Spleen (tissue), 11 donors: ENCODE data around the gene PCSK9. TPM values are rescaled to one million over a fixed set of nuclear protein-coding genes. Genes with fewer than 3 reads are reported as not detected.
"Not testable (repeated sequence)": the region's sequence is repeated elsewhere in the genome, so short reads cannot be mapped to it uniquely, and the experiment has no call there.

Experiments
- DNase-seq: peaks from one replicate; pipeline ENCODE4 v3.0.0-alpha.2; 2020
- H3K27ac ChIP-seq, 8 donors: fragments of 200-600 bp; sonication (generic) in 7 of 8; 1 replicate in 4 of 8; 2 replicates in 4 of 8; pipeline versions ENCODE4 v1.5.0 to v1.8.0; 2016 to 2021; ENCODE audit warnings: inconsistent platforms in 4 of 8, mild to moderate bottlenecking in 4 of 8, moderate library complexity in 1 of 8
- H3K27me3 ChIP-seq, 7 donors: fragments of 200-600 bp; sonication (generic) in 6 of 7; replicated peaks in 1 of 7; 1 replicate in 4 of 7; 2 replicates in 3 of 7; pipeline versions ENCODE4 v1.5.0 to v1.8.0; 2016 to 2021; ENCODE audit warnings: inconsistent platforms in 3 of 7, mild to moderate bottlenecking in 1 of 7
- H3K36me3 ChIP-seq, 6 donors: fragments of 200-600 bp; sonication (generic) in 5 of 6; 1 replicate in 4 of 6; 2 replicates in 2 of 6; pipeline versions ENCODE4 v1.5.0 to v1.8.0; 2016 to 2021; ENCODE audit warnings: inconsistent platforms in 2 of 6
- H3K4me1 ChIP-seq, 6 donors: fragments of 200-600 bp; sonication (generic) in 5 of 6; 1 replicate in 3 of 6; 2 replicates in 3 of 6; pipeline versions ENCODE4 v1.5.0 to v1.8.0; 2016 to 2021; ENCODE audit warnings: inconsistent platforms in 3 of 6
- H3K4me3 ChIP-seq, 8 donors: fragments of 200-600 bp; sonication (generic) in 7 of 8; 1 replicate in 4 of 8; 2 replicates in 4 of 8; pipeline versions ENCODE4 v1.5.0 to v1.8.0; 2016 to 2021; ENCODE audit warnings: inconsistent platforms in 4 of 8, mild to moderate bottlenecking in 4 of 8, moderate library complexity in 2 of 8
- H3K9me3 ChIP-seq, 8 donors: fragments of 200-600 bp; sonication (generic) in 7 of 8; 1 replicate in 4 of 8; 2 replicates in 4 of 8; pipeline versions ENCODE4 v1.5.0 to v1.8.0; 2016 to 2021; ENCODE audit warnings: inconsistent platforms in 4 of 8
- CTCF ChIP-seq, 11 experiments: fragments of 200-600 bp in 7 of 11; fragments of 450-650 bp in 4 of 11; sonication (generic) in 4 of 11; IDR thresholded peaks in 8 of 11; conservative IDR thresholded peaks in 3 of 11; 1 replicate in 7 of 11; 2 replicates in 4 of 11; pipeline versions ENCODE4 v1.4.0 to v1.8.0; 2016 to 2021; ENCODE audit warnings: antibody characterized with exemption in 11 of 11, inconsistent platforms in 4 of 11, mild to moderate bottlenecking in 1 of 11
- POLR2A ChIP-seq, 3 donors: fragments of 450-650 bp; IDR thresholded peaks; one replicate each; pipeline ENCODE4 v1.5.1; 2017; ENCODE audit warnings: antibody characterized with exemption in 3 of 3, mild to moderate bottlenecking in 1 of 3
- POLR2AphosphoS5 ChIP-seq, 3 donors: sonication (generic); formaldehyde crosslinking; IDR thresholded peaks; one replicate each; pipeline ENCODE4 v1.5.1; 2017; ENCODE audit warnings: antibody characterized with exemption in 3 of 3
- WGBS, 5 donors: extraction: QIAGEN DNeasy Blood & Tissue Kit in 3 of 5; methylation state at CpG; one replicate each; pipeline versions ENCODE4 v1.1.5 to v1.1.7; 2013 to 2018; 5-methylcytosine and 5-hydroxymethylcytosine counted together
- intact Hi-C: fragments of 100-400 bp; cut with DNase I; formaldehyde crosslinking; loops from one replicate; pipeline ENCODE4 v1.15.0; 2023; ENCODE audit warnings: low total_unique reads
- polyA plus RNA-seq, 3 donors: library from polyadenylated mRNA; stranded (reverse); fragments of 200-250 nt; gene quantifications; one replicate each; pipeline ENCODE4 v1.2.1, GENCODE V29; 2013
- total RNA-seq, 7 donors: library from RNA; depleted of rRNA in 3 of 7; stranded (reverse); fragments of >200 nt in 3 of 7; fragmentation: NEBNext Ultra II Directional in 4 of 7; extraction: Animal tissue kit (Norgen Biotek cat#: 25700) in 4 of 7; gene quantifications; one replicate each; pipeline versions ENCODE4 v1.1.0 to v1.2.1, GENCODE V29; 2016 to 2021
- donor health status: healthy with polysubstance abuse.
- donor health status: DM: no; HTN: no; CAD: no; lungs with moderate emphysema.
- donor health status: DM: no; HTN: no; CAD: no.
- donor health status: Bipolar disorder and iron deficiency.
- donor health status: healthy.
- donor health status: DM: no; HTN: no; CAD: no.
- donor health status: DM: yes; HTN: yes; CAD: no.

PCSK9 gene
- total and polyA plus RNA-seq, 10 donors = 0.03 to 0.85 (median 0.18) TPM; not detected in 3

DNA sequence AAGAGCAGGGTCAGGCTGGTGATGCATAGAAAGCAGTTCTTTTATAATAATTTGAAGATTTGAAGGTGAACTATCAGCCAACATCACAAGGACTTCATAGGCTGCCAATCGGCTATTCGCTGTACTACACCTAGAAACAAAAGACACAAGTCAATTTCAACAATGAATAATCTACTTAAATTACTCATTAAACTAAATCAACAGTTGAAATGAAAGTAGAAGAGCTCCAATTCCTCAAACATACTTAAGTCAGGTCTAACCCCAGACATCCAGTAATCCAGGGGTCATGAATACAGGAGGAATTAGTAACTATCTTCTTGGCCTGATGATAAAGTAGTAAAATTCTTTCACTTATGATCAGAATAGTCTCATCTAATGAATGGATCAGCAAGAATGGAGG, 64.5 kb downstream of the PCSK9 start:
- intact Hi-C loops = no loop called here
- Histone ChIP-seq H3K9me3 (no peaks in the 10 kb centered on the region), H3K4me1 (no peaks in the 10 kb centered on the region), H3K36me3 (peaks cover 15 to 100% (median 95%) of the 10 kb centered on the region in 6 donors), H3K4me3 (no peak overlapping the region), H3K27ac (no peak overlapping the region), H3K27me3 (no peaks in the 10 kb centered on the region)
- DNase-seq = no peak
- TF ChIP-seq POLR2AphosphoS5 (IDR thresholded peaks at IDR 0.05) (no peak), POLR2A (IDR thresholded peaks at IDR 0.05) (no peak), CTCF (IDR thresholded peaks at IDR 0.05 in 8 of 11, conservative IDR thresholded peaks at IDR 0.05 in 3 of 11) (no peak)
- 94 to 100% (median 95%) methylated on average over 2 of the region's 2 CpGs for WGBS, 5 donors

DNA sequence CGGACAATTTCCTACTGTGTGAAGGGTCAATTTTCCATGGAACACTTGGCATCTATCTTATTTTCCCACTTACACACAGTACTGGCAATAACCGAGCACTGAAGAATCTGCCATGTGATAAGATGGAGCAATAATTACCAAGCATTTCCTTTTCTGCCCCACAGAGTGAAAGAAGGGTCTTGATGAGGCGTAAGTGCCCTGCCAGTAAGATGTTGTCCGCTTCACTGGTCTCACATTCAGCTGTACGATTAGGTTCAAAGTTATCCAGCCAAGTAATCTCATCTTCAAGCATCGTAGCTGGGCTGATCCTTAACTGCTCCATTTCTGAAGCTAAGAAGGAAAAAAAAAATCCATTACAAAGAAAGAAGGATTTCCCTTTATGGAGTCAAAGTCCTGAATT, 67.8 kb downstream of the PCSK9 start:
- intact Hi-C loops = no loop called here
- WGBS, 5 donors = 69 to 86% (median 78%) methylated on average over 6 of the region's 6 CpGs
- Histone ChIP-seq H3K27ac (no peak overlapping the region), H3K4me1 (no peaks in the 10 kb centered on the region), H3K4me3 (no peak overlapping the region), H3K27me3 (no peaks in the 10 kb centered on the region), H3K36me3 (peaks cover 5 to 100% (median 89%) of the 10 kb centered on the region in 6 donors), H3K9me3 (peaks cover 0 to under 1% (median 0%) of the 10 kb centered on the region in 8 donors)
- no peak for DNase-seq
- TF ChIP-seq CTCF (IDR thresholded peaks at IDR 0.05 in 8 of 11, conservative IDR thresholded peaks at IDR 0.05 in 3 of 11) (no peak), POLR2A (IDR thresholded peaks at IDR 0.05) (no peak), POLR2AphosphoS5 (IDR thresholded peaks at IDR 0.05) (no peak)

DNA sequence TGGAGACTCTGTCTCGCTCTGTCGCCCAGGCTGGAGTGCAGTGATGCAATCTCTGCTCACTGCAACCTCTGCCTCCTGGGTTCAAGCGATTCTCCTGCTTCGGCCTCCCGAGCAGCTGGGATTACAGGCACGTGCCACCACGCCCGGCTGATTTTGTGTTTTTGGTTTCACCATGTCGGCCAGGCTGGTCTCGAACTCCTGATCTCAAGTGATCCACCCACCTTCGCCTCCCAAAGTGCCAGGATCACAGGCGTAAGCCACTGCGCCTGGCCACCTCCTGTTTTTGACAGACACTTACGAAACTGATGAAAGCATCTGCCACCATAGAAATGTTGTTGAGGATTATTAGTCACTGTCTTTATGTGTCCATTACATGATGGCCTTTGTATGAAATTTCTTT, 69.7 kb downstream of the PCSK9 start:
- TF ChIP-seq POLR2AphosphoS5 (IDR thresholded peaks at IDR 0.05) = peak in 1 of 3 donors; percentile 27
- H3K9me3 ChIP-seq, H3K27me3 ChIP-seq, DNase-seq, intact Hi-C loops, H3K4me3 ChIP-seq, H3K27ac ChIP-seq, H3K4me1 ChIP-seq: not testable (repeated sequence)
- WGBS, 5 donors = 94 to 96% (median 95%) methylated on average over 14 of the region's 14 CpGs
- peaks cover 4 to 100% (median 89%) of the 10 kb centered on the region in 6 donors for H3K36me3 ChIP-seq

Other genes with a start within 250 kb of the PCSK9 start
- gene TTC22, start 238.2 kb upstream of the PCSK9 start, total RNA-seq = 1 to 10 TPM; 2.7 to 6.4 (median 3.7) TPM
- 1 to 10 TPM in 2 of 3 donors, under 1 TPM in 1; 0.73 to 1.9 (median 1.1) TPM for gene TTC22, start 238.2 kb upstream of the PCSK9 start, polyA plus RNA-seq
- gene DHCR24, start 152.4 kb upstream of the PCSK9 start, total RNA-seq = 100 to 1,000 TPM; 112 to 370 (median 284) TPM
- gene DHCR24, start 152.4 kb upstream of the PCSK9 start, polyA plus RNA-seq = 10 to 100 TPM in 1 of 3 donors, 1 to 10 TPM in 2; 7.0 to 29.7 (median 9.1) TPM
- gene TMEM61, start 58.9 kb upstream of the PCSK9 start, total RNA-seq = 1 to 10 TPM in 2 of 7 donors, under 1 TPM in 2, not detected in 3; 0.44 to 2.1 (median 1.4) TPM
- under 1 TPM in 1 of 3 donors, not detected in 2; 0.19 TPM for gene TMEM61, start 58.9 kb upstream of the PCSK9 start, polyA plus RNA-seq
- under 1 TPM in 3 of 7 donors, not detected in 4; 0.09 to 0.20 (median 0.15) TPM for gene BSND, start 40.6 kb upstream of the PCSK9 start, total RNA-seq
- gene BSND, start 40.6 kb upstream of the PCSK9 start, polyA plus RNA-seq = under 1 TPM in 2 of 3 donors, not detected in 1; 0.02 to 0.03 TPM
- gene USP24, start 175.8 kb downstream of the PCSK9 start, total RNA-seq = 10 to 100 TPM; 57.9 to 94.5 (median 74.2) TPM
- gene USP24, start 175.8 kb downstream of the PCSK9 start, polyA plus RNA-seq = 10 to 100 TPM; 11.6 to 17.1 (median 15.3) TPM